GM12872 (cell line): ENCODE data around the gene SPEM3.

Experiments used
- CTCF ChIP-seq: IDR thresholded peaks from 3 replicates; pipeline ENCODE4 v1.5.1; 2011; ENCODE audit warnings: low read depth, mild to moderate bottlenecking, low read length, moderate library complexity; ENCODE audit not compliant: insufficient read depth

SPEM3 gene

GRCh38 chr17:7405350-7406234 lies 23.1 kb upstream of the SPEM3 start:
- no peak for TF ChIP-seq CTCF

GRCh38 chr17:7406235-7406825 lies 22.3 kb upstream of the SPEM3 start:
- TF ChIP-seq CTCF = no peak

GRCh38 chr17:7407082-7407481 lies 21.6 kb upstream of the SPEM3 start:
- TF ChIP-seq CTCF = no peak

GRCh38 chr17:7407485-7408251 lies 21.0 kb upstream of the SPEM3 start, which contains the start of gene NLGN2:
NLGN2 (plus strand) TSS chr17:7407845; CDS start chr17:7408256, 411 bp downstream.
- no peak for TF ChIP-seq CTCF

GRCh38 chr17:7408252-7408727 lies 20.4 kb upstream of the SPEM3 start:
- TF ChIP-seq CTCF = no peak

GRCh38 chr17:7408863-7409262 lies 19.8 kb upstream of the SPEM3 start:
- TF ChIP-seq CTCF = no peak

- TF ChIP-seq CTCF = no peak
Observed at GRCh38 chr17:7409716-7410115, 18.9 kb upstream of the SPEM3 start.
